Amygdala (tissue), 56 donors: ENCODE measurements around the gene NPLOC4.
"Not testable (repeated sequence)": the region's sequence is repeated elsewhere in the genome, so short reads cannot be mapped to it uniquely, and the experiment has no call there.

Experiments
- DNase-seq, 56 donors: peaks; one replicate each; lab custom pipeline; 2025; lab: John Stamatoyannopoulos, UW

The NPLOC4 gene

DNA sequence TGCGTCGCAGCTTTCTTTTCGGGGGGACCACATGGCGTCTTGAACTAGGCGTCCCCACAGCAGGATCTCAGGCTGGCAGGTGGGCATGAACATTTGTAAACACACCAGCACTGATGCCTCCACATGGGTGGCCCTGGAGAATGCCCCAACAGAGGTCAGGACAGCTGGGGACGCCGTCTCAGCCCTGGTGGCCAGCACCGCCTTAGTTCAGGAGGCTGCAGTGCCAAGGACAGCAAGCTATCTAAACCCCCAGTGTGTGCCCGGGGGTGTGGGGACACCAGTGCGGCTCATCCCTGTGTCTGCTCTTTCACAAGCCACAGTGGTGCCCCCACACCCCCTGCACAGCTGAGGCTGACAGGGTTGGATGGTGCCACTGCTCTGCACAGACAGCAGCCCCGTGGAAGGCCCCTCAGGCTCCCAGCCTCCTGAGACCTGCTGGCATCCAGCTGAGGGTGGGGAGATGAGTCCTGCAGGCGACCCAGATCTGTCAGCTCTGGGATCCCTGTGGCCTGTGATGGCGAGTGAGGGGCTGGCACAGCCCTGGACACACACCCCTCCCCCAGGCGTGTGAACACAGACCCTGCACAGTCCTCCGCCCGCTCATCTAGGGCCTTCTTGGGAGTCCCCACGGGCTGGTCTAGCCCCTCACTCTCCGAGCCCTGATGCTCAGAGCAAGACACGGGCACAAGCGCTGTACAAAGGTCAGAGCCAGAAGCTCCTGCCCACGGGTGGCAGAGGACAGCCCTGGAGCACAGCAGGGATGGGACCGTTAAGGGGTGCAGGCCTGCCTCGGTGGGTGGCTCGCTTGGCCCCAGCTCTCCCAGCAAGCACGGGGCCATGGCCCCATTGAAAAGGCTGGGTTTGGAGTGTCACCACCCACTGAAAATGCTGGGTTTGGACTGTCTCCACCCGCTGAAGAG, 98.0 kb downstream of the NPLOC4 start:
- no peak for DNase-seq

DNA sequence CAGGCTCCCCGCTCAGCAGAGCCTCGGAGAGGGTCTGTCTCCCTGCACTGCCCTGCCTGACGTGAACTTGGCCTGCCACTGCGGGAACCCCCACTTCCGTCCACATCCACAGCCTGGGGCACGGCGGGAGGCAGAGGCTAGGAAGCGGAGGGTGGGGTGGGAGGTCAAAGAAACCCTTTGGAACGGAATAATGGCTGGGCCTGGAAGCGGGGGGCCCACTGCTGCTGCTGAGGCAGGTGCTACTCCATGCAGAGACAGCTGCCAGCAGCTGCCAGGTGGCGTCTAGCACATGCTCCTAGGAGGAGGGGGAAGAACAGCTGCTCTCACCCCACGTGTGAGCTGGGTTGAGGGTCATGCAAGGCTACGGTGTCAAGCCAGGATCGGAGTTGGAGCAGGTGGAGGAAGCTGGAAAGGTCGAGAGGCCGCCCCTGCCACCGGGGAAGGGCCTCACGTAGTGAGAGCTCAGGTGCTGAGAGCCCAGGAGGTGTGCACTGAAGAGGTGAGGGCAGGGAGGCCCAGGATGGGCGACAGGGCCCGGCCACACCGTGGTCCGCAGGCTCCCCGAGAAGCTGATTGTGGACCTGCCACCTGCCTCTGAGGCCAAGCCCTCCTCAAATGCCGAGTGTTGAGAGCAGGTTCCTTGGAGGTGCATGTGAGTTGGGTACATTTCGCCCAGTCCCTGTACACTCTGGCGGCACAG, 98.9 kb downstream of the NPLOC4 start:
- no peak for DNase-seq

DNA sequence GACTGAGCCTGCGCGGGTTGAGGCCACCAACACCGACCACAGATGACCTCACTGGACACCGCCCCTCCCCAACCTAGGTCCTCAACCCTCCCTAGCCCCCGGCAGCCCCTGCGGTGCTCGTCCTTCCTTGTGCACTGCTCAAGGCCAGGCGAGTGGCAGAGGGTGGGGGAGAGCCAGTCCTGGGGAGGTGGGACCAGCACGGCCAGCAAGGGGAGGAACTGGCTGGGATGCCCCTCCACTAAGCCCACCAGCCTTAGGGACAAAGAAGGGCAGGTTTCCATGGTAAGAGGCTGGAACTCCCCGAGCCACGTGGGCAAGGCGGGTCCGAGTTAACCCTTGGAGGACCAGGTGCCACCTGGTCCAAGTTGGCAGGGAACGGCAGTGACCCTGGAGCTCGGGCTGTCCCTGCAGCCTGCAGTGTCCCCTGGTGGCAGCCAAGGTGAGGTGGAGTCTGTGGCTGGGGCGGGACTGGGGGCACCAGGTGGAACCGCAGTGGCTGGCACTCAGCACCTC, 99.5 kb downstream of the NPLOC4 start:
- DNase-seq, result peak in 1 of 56 donors; percentile 28

DNA sequence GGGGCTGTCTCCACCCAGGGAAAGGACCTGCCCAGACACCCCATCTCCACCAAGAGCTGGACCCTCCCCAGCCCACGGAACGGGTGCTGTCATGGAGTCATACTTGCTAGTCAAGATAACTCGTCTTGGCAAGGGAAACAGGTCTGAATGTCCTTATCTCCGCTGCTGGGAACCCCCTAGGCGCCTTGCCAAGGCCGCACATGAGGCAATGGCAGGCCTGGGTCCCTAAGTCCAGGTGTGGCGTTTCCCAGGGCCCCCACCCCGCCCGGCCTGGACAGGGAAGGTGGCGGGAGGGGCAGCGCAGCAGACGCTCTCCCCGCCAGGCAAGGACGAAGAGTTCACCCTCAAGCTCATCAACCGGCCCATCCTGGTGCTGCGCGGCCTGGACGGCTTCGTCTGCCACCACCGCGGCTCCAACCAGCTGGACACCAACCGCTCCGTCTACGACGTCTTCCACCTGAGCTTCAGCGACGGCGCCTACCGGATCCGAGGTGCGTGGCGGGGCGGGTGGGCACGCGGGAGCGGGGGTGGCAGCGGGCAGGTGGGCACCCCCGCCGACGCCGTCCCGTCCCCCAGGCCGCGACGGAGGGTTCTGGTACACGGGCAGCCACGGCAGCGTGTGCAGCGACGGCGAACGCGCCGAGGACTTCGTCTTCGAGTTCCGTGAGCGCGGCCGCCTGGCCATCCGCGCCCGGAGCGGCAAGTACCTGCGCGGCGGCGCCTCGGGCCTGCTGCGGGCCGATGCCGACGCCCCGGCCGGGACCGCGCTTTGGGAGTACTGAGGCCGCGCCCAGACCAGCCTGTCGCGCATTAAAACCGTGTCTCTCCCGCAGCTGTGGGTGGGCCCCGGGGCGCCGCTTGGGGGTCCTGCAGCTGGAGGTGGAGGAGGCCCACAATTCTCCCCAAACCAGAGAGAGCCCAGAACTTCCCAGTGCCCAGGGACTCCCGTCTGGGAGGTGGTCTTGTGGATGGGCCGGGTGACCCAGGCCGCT, 100.3 kb downstream of the NPLOC4 start:
- DNase-seq, result no peak

DNA sequence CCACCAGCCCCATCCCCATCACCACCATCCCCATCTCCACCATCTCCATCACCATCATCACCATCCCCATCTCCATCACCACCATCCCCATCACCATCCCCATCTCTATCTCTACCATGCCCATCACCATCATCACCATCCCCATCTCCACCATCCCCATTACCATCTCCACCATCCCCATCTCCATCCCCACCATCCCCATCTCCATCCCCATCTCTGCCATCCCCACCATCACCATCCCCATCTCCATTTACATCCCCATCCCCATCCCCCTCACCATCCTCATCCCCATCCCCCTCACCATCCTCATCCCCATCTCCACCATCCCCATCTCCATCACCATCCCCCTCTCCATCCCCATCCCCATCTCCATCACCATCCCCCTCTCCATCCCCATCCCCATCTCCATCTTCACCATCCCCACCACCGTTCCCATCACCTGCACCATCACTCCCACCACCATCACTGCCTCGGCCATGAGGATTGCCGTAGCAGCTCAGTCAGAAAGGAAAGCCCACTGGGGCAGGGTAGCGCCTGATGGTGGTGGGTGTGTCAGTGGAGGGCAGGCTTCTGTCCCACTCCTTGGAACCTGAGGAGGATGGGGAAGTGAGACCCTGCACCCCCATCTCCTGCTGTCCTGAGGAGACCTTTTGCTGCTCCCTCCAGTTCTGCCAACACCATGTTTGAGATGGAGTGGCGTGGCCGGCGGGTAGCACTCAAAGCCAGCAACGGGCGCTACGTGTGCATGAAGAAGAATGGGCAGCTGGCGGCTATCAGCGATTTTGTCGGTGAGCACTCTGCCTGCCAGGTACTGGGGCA, 101.2 kb downstream of the NPLOC4 start:
- DNase-seq, result no peak

DNA sequence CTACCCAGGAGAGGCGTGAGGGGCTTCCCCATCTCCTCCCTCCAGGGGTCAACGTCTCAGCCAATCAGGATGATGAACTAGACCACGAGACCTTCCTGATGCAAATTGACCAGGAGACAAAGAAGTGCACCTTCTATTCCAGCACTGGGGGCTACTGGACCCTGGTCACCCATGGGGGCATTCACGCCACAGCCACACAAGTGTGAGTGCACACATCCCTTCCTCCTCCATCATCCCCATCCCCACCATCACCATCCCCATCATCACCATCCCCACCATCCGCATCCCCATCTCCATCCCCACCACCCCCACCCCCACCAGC, 101.9 kb downstream of the NPLOC4 start:
- no peak for DNase-seq

DNA sequence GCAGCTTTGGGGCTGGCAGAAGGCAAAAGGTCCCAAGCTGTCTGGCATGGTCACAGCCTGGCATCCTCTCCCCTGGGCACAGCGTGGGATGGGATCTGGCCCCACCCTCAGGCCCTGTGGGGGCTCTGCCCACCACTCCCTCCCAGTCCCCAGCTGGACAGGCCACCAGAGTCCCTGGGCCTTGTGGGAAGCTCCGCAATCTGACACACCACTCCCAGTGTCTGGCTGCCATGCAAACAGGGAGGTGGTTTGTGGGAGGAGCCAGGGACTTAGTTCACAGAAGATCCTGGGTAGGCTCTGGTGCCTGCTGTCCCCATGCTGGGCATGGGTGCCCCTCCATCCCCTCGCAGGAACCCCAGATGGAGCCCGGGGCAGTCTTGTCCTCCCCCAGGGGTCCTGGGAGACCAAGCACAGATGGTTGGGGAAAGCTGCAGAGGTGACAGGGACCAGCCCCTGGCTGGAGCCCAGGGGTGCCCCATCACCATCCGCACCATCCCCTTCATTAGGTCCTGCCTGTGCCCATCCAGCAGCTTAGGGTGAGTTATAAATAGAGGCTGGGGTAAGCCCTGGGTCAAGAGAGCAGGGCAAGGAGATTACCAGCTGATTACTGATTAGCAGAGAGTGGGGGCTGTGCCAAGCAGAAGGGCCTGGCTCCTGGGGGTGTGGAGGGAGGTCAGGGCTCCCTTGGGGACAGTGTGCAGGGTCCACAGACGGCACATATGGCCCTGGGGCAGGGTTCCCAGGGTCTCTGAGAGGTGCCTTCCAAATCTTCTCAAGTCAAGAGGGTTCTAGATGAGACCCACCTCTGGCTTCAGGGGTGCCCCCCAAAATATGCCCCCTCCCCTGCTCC, 102.5 kb downstream of the NPLOC4 start:
- no peak for DNase-seq

DNA sequence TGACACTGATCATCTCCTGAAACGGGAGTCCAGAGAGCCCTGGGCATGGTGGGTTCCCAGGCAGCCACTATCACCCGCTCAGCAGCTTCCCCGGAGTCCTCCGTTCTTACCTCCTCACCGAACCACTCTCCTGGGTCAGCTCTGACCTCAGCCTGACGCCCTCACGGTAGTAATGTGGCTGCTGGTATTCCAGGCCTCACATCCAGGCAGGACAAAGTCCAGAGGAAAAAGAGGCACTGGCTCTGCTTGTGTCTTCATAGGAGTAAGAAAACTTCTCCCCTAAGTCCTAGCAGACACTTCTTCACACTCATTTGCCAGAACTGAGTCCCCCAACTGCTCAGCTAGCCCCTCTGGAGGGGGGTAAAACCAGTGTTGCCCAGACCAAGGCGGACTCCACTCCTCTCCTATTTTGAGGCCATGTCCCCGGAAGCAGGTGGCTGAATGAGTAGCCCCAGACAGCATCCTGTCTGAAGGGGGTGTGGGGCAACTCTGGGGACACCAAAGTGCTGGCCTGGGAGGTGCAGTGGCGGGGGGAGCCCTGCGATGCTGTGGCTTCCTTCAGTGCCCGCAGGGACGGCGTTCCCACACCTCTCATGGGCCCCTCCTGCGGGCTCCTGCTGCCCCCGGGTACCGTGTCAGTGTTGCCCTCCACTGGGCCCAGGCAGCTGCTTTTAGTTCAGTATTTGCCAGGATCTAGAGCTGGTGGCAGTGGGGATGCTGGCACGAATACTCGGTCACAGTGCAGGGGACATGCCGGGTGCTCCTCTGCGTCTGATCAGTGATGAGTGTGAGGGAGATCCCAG, 103.4 kb downstream of the NPLOC4 start:
- DNase-seq, result no peak

DNA sequence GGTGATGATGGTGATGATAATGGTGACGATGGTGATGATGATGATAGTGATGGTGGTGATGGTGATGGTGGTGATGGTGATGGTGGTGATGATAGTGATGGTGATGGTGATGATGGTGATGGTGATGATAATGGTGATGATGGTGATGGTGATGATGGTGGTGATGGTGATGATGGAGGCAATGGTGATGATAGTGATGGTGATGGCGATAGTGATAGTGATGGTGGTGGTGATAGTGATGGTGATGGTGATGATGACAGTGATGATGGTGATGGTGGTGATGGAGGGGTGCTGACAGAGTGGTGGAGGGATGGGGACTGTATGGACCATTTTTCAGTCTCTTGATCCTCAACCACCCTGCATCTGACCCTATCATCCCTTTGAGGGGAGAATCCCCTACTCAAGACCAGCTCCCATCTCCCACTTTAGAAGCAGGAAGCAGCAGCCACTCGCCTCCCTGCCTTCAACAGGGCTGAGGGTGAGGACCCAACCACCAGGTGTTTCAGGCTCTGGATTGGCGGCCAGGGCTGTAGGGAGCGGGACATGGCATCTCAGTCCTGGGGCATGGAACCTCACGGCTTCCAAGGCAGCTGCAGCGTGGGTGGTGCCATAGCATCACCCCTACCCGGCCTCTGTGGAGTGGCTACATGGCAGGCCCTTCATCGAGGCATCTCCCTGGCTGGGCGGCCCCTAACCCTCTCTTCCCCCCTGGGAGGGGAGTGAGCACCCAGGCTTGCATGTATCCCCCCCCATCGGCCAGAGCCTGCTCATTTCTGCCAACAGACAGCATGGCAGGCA, 104.2 kb downstream of the NPLOC4 start:
- no peak for DNase-seq

DNA sequence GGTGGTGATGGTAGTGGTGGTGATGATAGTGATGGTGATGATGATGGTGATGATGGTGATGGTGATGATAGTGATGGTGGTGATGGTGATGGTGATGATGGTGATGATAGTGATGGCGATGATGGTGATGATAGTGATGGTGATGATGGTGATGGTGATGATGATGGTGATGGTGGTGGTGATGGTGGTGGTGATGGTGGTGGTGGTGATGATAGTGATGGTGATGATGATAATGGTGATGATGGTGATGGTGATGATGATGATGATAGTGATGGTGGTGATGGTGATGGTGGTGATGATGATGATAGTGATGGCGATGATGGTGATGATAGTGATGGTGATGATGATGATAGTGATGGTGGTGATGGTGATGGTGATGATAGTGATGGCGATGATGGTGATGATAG, 104.9 kb downstream of the NPLOC4 start:
- DNase-seq, result not testable (repeated sequence)

DNA sequence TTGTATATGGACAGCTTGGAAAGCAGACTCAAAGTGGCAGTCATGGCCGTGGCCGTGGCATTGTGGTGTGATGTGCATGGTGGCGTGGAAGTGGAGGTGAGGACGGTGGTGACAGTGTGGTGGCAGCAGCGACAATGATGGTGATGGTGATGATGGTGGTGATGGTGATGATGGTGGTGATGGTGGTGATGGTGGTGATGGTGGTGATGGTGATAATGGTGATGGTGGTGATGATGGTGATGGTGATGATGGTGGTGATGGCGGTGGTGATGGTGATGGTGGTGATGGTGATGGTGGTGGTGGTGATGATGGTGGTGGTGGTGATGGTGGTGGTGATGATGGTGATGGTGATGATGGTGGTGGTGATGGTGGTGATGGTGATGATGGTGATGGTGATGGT, 105.9 kb downstream of the NPLOC4 start:
- not testable (repeated sequence) for DNase-seq

DNA sequence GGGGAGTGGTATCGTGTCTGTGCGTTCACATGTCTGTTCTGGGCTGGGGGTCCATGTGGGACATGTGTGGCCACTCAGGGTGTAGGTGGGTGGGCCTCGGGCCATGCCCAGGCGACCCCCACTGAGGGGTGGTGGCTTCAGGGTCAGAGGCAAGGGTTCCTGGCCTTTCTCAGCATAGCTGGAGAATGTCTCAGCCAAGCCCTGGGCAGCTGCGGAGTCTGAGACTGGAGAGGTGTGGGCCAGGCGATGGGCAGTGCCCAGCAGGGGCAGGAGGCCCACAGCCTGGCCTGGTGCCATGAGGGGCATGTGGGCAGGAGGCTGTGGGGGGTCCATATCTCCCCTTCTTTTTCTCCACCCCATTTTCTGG, 107.5 kb downstream of the NPLOC4 start:
- no peak for DNase-seq

DNA sequence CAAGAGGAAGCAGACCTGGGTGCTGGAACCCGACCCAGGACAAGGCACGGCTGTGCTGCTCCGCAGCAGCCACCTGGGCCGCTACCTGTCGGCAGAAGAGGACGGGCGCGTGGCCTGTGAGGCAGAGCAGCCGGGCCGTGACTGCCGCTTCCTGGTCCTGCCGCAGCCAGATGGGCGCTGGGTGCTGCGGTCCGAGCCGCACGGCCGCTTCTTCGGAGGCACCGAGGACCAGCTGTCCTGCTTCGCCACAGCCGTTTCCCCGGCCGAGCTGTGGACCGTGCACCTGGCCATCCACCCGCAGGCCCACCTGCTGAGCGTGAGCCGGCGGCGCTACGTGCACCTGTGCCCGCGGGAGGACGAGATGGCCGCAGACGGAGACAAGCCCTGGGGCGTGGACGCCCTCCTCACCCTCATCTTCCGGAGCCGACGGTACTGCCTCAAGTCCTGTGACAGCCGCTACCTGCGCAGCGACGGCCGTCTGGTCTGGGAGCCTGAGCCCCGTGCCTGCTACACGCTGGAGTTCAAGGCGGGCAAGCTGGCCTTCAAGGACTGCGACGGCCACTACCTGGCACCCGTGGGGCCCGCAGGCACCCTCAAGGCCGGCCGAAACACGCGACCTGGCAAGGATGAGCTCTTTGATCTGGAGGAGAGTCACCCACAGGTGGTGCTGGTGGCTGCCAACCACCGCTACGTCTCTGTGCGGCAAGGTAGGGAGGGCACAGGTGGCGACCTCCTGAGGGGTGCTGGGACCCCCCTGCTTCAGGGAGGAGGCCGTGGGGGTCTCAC, 108.1 kb downstream of the NPLOC4 start:
- DNase-seq, result no peak

DNA sequence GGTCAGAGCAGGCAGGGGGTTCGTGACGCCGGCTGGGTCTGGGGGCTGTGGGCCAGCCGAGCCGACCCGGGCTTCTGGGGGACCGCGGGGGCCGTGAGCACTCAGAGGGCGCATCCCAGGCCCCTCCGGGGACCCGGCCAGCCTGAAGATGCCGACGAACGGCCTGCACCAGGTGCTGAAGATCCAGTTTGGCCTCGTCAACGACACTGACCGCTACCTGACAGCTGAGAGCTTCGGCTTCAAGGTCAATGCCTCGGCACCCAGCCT, 108.6 kb downstream of the NPLOC4 start:
- no peak for DNase-seq

DNA sequence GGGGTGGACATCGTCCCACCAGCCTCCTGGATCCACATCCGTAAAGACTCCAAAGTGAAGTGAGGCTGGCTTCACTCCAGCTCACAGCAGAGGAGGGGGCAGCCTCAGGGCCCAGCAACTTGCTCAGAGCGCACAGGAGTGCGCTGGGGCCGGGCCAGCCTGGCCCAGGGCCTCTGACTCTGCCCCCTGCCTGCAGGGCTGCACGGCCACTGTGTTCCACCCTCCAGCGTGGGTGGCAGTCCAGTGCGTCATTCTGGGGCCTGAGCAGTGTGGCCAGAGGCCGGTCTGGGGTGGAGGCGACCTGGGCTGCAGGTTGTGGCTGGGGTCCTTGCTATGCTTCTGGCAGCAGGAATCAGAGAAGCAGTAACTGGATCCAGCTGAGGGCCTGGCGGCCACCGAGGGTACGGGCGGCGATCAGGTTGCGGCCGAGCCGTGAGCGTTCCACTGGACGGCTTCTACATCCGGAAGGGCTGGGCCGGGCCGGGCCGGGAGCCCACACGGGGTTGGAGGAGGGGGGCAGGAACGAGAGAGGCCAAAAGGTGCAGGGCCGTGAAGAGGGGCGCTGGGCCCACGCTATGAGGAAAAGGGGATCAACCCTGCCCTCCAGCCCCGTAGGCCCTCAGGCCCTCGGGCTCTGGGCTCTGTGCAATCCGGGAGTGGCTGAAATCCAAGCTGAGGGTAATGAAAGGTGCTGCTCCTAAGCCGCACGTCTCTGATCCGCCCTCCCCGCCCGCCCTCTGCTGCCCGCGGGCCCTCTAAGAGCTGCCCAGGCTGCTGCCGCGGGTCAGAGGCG, 109.1 kb downstream of the NPLOC4 start, which contains the start of gene FSCN2:
FSCN2 (plus strand) TSS at position 787 of the 793 bp plus-strand sequence. CDS start 155 bp downstream, outside the sequence.
- no peak for DNase-seq
